ENCODE results near the gene VGLL3. TPM values are rescaled to one million over a fixed set of nuclear protein-coding genes. Genes with fewer than 3 reads are reported as not detected.
"Not testable (repeated sequence)": the region's sequence is repeated elsewhere in the genome, so short reads cannot be mapped to it uniquely, and the experiment has no call there.

VGLL3 gene, protein sequence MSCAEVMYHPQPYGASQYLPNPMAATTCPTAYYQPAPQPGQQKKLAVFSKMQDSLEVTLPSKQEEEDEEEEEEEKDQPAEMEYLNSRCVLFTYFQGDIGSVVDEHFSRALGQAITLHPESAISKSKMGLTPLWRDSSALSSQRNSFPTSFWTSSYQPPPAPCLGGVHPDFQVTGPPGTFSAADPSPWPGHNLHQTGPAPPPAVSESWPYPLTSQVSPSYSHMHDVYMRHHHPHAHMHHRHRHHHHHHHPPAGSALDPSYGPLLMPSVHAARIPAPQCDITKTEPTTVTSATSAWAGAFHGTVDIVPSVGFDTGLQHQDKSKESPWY
- polyA plus RNA-seq (2013, experiment 1 of 2) = 1.1 TPM
- 1.0 TPM for polyA plus RNA-seq (2013, experiment 2 of 2)

GRCh38 chr3:86990734-86991481 is at the start of gene VGLL3:
VGLL3 (minus strand) TSS chr3:86991149; CDS start chr3:86990743, 406 bp downstream.
- Histone ChIP-seq H3K4me3 (ENCODE audit: extremely low read depth, insufficient read depth, low read length, poor library complexity, severe bottlenecking) (peak within 1 kb of the TSS; percentile 59), H3K9me3 (ENCODE audit: control insufficient read depth, low read length) (no peaks in the 10 kb centered on the region), H3K27ac (ENCODE audit: low read depth, low read length, severe bottlenecking) (peak within 1 kb of the TSS; percentile 23), H3K4me1 (ENCODE audit: control insufficient read depth, insufficient read depth, low read length, poor library complexity, severe bottlenecking) (peaks cover 25% of the 10 kb centered on the region), H3K36me3 (ENCODE audit: control insufficient read depth, insufficient read depth, low read length) (no peaks in the 10 kb centered on the region)
- WGBS, 2 experiments (ENCODE audit: insufficient coverage in 2 of 2) = 0% methylated on average over 37 to 68 of the region's 77 CpGs

DNA sequence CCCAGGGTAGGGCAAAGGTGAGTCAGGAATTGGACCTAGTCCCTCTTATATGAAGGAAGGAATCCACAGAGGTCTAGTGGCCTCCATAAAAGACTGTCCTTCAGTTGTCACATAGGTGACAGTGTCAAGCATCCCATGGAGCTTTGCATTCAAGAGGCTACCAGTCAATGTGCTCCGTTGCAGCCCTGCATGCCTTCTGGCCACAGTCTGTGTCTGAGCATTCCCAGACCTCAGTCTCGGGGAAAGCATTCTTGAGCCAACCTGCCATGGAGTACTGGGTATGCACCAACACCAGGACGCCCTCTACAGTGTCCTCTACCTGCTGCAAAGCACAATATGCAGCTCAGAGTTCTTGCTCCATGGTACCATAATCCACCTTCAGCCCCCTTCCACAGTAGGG is 46.7 kb upstream of the VGLL3 start:
- H3K4me3 ChIP-seq (ENCODE audit: extremely low read depth, insufficient read depth, low read length, poor library complexity, severe bottlenecking) = no peak overlapping the region
- WGBS, 2 experiments (ENCODE audit: insufficient coverage in 2 of 2) = 95 to 100% methylated on average over 3 of the region's 3 CpGs
- no peaks in the 10 kb centered on the region for H3K4me1 ChIP-seq (ENCODE audit: control insufficient read depth, insufficient read depth, low read length, poor library complexity, severe bottlenecking)
- no peak overlapping the region for H3K27ac ChIP-seq (ENCODE audit: low read depth, low read length, severe bottlenecking)
- H3K36me3 ChIP-seq (ENCODE audit: control insufficient read depth, insufficient read depth, low read length) = no peaks in the 10 kb centered on the region
- H3K9me3 ChIP-seq (ENCODE audit: control insufficient read depth, low read length) = no peaks in the 10 kb centered on the region

GRCh38 chr3:87036671-87037070 is 45.7 kb upstream of the VGLL3 start:
- Histone ChIP-seq H3K9me3 (ENCODE audit: control insufficient read depth, low read length) (no peaks in the 10 kb centered on the region), H3K36me3 (ENCODE audit: control insufficient read depth, insufficient read depth, low read length) (no peaks in the 10 kb centered on the region), H3K4me1 (ENCODE audit: control insufficient read depth, insufficient read depth, low read length, poor library complexity, severe bottlenecking) (no peaks in the 10 kb centered on the region), H3K27ac (ENCODE audit: low read depth, low read length, severe bottlenecking) (no peak overlapping the region), H3K4me3 (ENCODE audit: extremely low read depth, insufficient read depth, low read length, poor library complexity, severe bottlenecking) (no peak overlapping the region)
- 60 to 100% methylated on average over 1 to 2 of the region's 6 CpGs for WGBS, 2 experiments (ENCODE audit: insufficient coverage in 2 of 2)

- H3K27ac ChIP-seq (ENCODE audit: low read depth, low read length, severe bottlenecking) = no peak overlapping the region
- H3K36me3 ChIP-seq (ENCODE audit: control insufficient read depth, insufficient read depth, low read length) = no peaks in the 10 kb centered on the region
- 93 to 100% methylated on average over 3 of the region's 3 CpGs for WGBS, 2 experiments (ENCODE audit: insufficient coverage in 2 of 2)
- H3K4me1 ChIP-seq (ENCODE audit: control insufficient read depth, insufficient read depth, low read length, poor library complexity, severe bottlenecking) = no peaks in the 10 kb centered on the region
- H3K4me3 ChIP-seq (ENCODE audit: extremely low read depth, insufficient read depth, low read length, poor library complexity, severe bottlenecking) = no peak overlapping the region
- no peaks in the 10 kb centered on the region for H3K9me3 ChIP-seq (ENCODE audit: control insufficient read depth, low read length)
Observed at GRCh38 chr3:87035339-87035738, 44.4 kb upstream of the VGLL3 start.

DNA sequence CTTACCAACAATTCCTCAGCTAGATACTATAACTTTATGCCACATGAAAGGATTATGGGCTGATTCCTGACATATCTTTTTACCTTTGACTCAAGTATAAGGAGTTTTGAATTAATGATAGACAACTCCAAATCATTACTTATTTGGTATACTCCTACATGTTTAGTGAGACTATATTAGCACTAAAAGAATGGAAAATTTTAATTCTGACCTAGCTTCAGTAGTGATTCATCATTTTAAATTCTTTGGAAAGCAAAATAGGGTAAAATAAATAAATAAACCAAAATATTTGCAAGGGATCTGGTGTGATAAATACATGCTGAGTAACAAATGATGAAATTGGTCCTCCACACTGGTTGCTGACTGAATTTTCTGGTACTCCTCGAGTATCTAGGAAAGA is 42.3 kb upstream of the VGLL3 start:
- H3K4me3 ChIP-seq (ENCODE audit: extremely low read depth, insufficient read depth, low read length, poor library complexity, severe bottlenecking) = no peak overlapping the region
- WGBS, 2 experiments (ENCODE audit: insufficient coverage in 2 of 2) = 71 to 79% methylated on average over 1 of the region's 1 CpG
- H3K27ac ChIP-seq (ENCODE audit: low read depth, low read length, severe bottlenecking) = no peak overlapping the region
- H3K9me3 ChIP-seq (ENCODE audit: control insufficient read depth, low read length) = no peaks in the 10 kb centered on the region
- no peaks in the 10 kb centered on the region for H3K36me3 ChIP-seq (ENCODE audit: control insufficient read depth, insufficient read depth, low read length)
- no peaks in the 10 kb centered on the region for H3K4me1 ChIP-seq (ENCODE audit: control insufficient read depth, insufficient read depth, low read length, poor library complexity, severe bottlenecking)

DNA sequence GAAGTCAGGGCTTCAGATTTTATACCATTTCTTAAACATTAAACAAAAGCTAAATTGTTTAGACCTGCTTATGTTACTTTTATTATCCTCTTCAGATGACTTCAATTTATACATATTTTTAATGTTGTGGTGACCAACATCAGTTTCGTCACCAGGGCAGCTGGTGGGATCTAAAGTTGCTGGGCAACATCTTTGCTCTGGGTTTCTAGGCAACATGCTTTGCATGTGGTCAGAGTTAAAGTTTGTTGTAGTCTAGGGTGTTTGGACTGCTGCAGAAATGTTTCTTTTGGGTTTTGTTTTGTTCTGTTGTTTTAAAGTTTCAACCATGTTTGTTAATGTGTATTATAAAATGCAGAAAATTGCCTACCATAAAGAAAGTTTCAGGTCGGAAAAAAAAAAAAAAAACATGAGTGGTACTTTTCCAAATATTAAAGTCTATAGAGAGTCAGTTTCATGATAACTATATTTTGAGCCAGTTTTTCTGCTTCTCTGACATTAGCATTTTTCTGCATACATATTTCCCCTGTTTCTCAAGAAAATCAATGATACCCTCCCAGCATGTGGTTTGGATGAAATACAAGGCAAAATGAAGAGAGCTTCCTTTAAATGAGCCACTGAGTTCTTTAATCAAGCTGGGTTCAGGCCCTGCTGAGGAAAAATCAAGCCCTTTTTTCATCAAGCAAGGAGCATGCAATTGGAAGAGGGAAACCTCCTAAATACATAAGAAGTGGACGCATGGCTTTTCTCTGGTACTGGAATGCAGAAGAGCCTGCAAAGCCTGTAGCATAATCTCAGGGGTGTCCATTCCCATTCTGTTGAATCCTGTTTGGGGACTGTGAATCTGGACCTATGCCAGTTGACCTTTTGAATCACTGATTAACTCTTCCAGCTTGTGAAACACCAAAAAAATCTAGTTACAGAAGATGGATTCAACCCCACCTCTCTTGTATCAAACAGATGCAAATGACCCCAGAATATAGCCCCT is 35.0 kb upstream of the VGLL3 start:
- H3K4me3 ChIP-seq (ENCODE audit: extremely low read depth, insufficient read depth, low read length, poor library complexity, severe bottlenecking) = no peak overlapping the region
- no peaks in the 10 kb centered on the region for H3K4me1 ChIP-seq (ENCODE audit: control insufficient read depth, insufficient read depth, low read length, poor library complexity, severe bottlenecking)
- 100% methylated on average over 1 of the region's 3 CpGs; no CpG with 5 or more reads in 1 of the 2 experiments for WGBS, 2 experiments (ENCODE audit: insufficient coverage in 2 of 2)
- H3K36me3 ChIP-seq (ENCODE audit: control insufficient read depth, insufficient read depth, low read length) = no peaks in the 10 kb centered on the region
- no peak overlapping the region for H3K27ac ChIP-seq (ENCODE audit: low read depth, low read length, severe bottlenecking)
- H3K9me3 ChIP-seq (ENCODE audit: control insufficient read depth, low read length) = no peaks in the 10 kb centered on the region

GRCh38 chr3:87017370-87017769 is 26.4 kb upstream of the VGLL3 start:
- H3K4me3 ChIP-seq (ENCODE audit: extremely low read depth, insufficient read depth, low read length, poor library complexity, severe bottlenecking); H3K36me3 ChIP-seq (ENCODE audit: control insufficient read depth, insufficient read depth, low read length); H3K27ac ChIP-seq (ENCODE audit: low read depth, low read length, severe bottlenecking); H3K9me3 ChIP-seq (ENCODE audit: control insufficient read depth, low read length); H3K4me1 ChIP-seq (ENCODE audit: control insufficient read depth, insufficient read depth, low read length, poor library complexity, severe bottlenecking): not testable (repeated sequence)
- WGBS, 2 experiments (ENCODE audit: insufficient coverage in 2 of 2) = 71 to 88% methylated on average over 5 of the region's 6 CpGs

GRCh38 chr3:87009271-87009670 is 18.3 kb upstream of the VGLL3 start:
- no peaks in the 10 kb centered on the region for H3K9me3 ChIP-seq (ENCODE audit: control insufficient read depth, low read length)
- no CpG with 5 or more reads among the region's 2 CpGs for WGBS, 2 experiments (ENCODE audit: insufficient coverage in 2 of 2)
- no peaks in the 10 kb centered on the region for H3K36me3 ChIP-seq (ENCODE audit: control insufficient read depth, insufficient read depth, low read length)
- H3K4me3 ChIP-seq (ENCODE audit: extremely low read depth, insufficient read depth, low read length, poor library complexity, severe bottlenecking) = no peak overlapping the region
- H3K27ac ChIP-seq (ENCODE audit: low read depth, low read length, severe bottlenecking) = no peak overlapping the region
- H3K4me1 ChIP-seq (ENCODE audit: control insufficient read depth, insufficient read depth, low read length, poor library complexity, severe bottlenecking) = no peaks in the 10 kb centered on the region

DNA sequence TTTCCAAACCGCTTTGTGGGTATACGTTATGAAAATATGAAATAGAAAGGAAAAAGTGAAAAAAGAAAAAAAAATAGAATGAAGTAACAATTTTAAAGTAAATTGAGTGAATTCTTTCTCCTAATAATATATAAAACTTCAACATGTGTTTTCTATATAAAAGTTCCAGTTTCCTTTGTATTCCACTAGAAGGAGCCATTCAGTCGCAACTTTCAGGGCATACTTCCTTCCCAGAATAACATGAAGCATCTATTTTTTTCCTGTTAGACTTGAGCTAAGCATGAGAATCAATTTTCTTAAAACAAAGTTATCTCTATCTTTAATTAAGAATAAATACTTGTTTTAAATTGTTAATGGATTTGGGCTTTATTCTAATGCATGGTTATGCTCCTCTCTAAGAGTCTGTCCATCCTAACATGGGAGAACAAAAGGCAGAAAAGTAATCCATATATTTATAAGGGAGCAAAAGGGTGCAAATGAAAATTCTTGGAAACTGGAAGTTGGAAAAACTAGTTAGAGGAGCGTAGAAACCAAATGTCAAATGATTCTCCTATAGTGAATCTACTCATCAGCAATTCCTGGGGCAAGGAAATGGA is 16.0 kb upstream of the VGLL3 start:
- WGBS, 2 experiments (ENCODE audit: insufficient coverage in 2 of 2) = no CpG with 5 or more reads among the region's 4 CpGs
- Histone ChIP-seq H3K9me3 (ENCODE audit: control insufficient read depth, low read length) (no peaks in the 10 kb centered on the region), H3K4me1 (ENCODE audit: control insufficient read depth, insufficient read depth, low read length, poor library complexity, severe bottlenecking) (no peaks in the 10 kb centered on the region), H3K36me3 (ENCODE audit: control insufficient read depth, insufficient read depth, low read length) (no peaks in the 10 kb centered on the region), H3K27ac (ENCODE audit: low read depth, low read length, severe bottlenecking) (no peak overlapping the region), H3K4me3 (ENCODE audit: extremely low read depth, insufficient read depth, low read length, poor library complexity, severe bottlenecking) (no peak overlapping the region)

- Histone ChIP-seq H3K9me3 (ENCODE audit: control insufficient read depth, low read length) (no peaks in the 10 kb centered on the region), H3K4me1 (ENCODE audit: control insufficient read depth, insufficient read depth, low read length, poor library complexity, severe bottlenecking) (no peaks in the 10 kb centered on the region), H3K27ac (ENCODE audit: low read depth, low read length, severe bottlenecking) (no peak overlapping the region), H3K36me3 (ENCODE audit: control insufficient read depth, insufficient read depth, low read length) (no peaks in the 10 kb centered on the region), H3K4me3 (ENCODE audit: extremely low read depth, insufficient read depth, low read length, poor library complexity, severe bottlenecking) (no peak overlapping the region)
- no CpG with 5 or more reads among the region's 2 CpGs for WGBS, 2 experiments (ENCODE audit: insufficient coverage in 2 of 2)
Observed at GRCh38 chr3:87004883-87005282, 13.9 kb upstream of the VGLL3 start.
